ENCODE measurements around the gene SLC16A5. TPM values are rescaled to one million over a fixed set of nuclear protein-coding genes. Genes with fewer than 3 reads are reported as not detected.

The SLC16A5 gene
- total RNA-seq, 1 experiment from 2014 or later, result 17.1 TPM

- H4K91ac ChIP-seq (ENCODE audit: insufficient read length, low read depth, low read length), result no peak overlapping the region
- DNase-seq, result no peak
- H2BK12ac ChIP-seq (ENCODE audit: insufficient read length, low read depth, low read length), result no peak overlapping the region
- peak overlapping the region; percentile 66 for H3K9ac ChIP-seq (ENCODE audit: extremely low read depth, insufficient read length, low read length)
- H2BK15ac ChIP-seq (ENCODE audit: low read depth, low read length), result no peak overlapping the region
- peak overlapping the region; percentile 35 for H3K27ac ChIP-seq (ENCODE audit: insufficient read length, low read depth, low read length)
- Mint-ChIP-seq H3K27ac (peak overlapping the region; percentile 50 to 93 (median 89)), H3K36me3 (ENCODE audit: insufficient read depth in 1 of 3, low read depth in 3 of 3) (peaks cover 0 to 4% (median 2%) of the 10 kb centered on the region in 3 experiments; a peak in 4 of 7 replicates), H3K9me3 (no peaks in the 10 kb centered on the region), H3K4me1 (peaks cover 59% of the 10 kb centered on the region in 2 experiments), H3K4me3 (peak overlapping the region; percentile 63 to 79), H3K27me3 (ENCODE audit: low read depth) (no peaks in the 10 kb centered on the region)
- no peak overlapping the region for H3K4ac ChIP-seq (ENCODE audit: low read depth, low read length)
- H3K27me3 ChIP-seq (ENCODE audit: insufficient read depth, low read length), result no peaks in the 10 kb centered on the region
- H4K20me1 ChIP-seq (ENCODE audit: control insufficient read depth, insufficient read depth, insufficient read length), result no peaks in the 10 kb centered on the region
- no CpG with 5 or more reads among the region's 12 CpGs for WGBS (ENCODE audit: extremely low coverage, insufficient read length, low lambda C conversion rate)
- H2AK5ac ChIP-seq (ENCODE audit: insufficient read length, low read length), result no peak overlapping the region
- H4K5ac ChIP-seq (ENCODE audit: insufficient read length, low read depth, low read length), result no peak overlapping the region
- peaks cover 7% of the 10 kb centered on the region for H3K23me2 ChIP-seq (ENCODE audit: insufficient read length, low read depth, low read length, poor library complexity, severe bottlenecking)
- peak overlapping the region; percentile 49 for H3K4me2 ChIP-seq (ENCODE audit: insufficient read depth, insufficient read length, low read length)
- H3K14ac ChIP-seq (ENCODE audit: insufficient read depth, low read length), result peak overlapping the region; percentile 50; the same call in 1 of the 2 replicates
- H3K56ac ChIP-seq (ENCODE audit: insufficient read length, low read depth, low read length), result no peak overlapping the region
- peak overlapping the region; percentile 64 for H3K18ac ChIP-seq (ENCODE audit: insufficient read length, low read depth, low read length)
- no peak overlapping the region for H2AFZ ChIP-seq (ENCODE audit: low read length)
- no peaks in the 10 kb centered on the region; the same call in 1 of the 2 replicates for H3K79me2 ChIP-seq (ENCODE audit: insufficient read depth, low read length)
- no peak overlapping the region for H2BK120ac ChIP-seq (ENCODE audit: low read depth, low read length, poor library complexity, severe bottlenecking)
- H2BK5ac ChIP-seq (ENCODE audit: insufficient read length, low read length), result no peak overlapping the region
- no peaks in the 10 kb centered on the region for H3K79me1 ChIP-seq (ENCODE audit: insufficient read depth, low read depth, low read length, poor library complexity, severe bottlenecking)
- TF ChIP-seq CTCF (conservative IDR thresholded peaks at IDR 0.05), result no peak
- H2BK20ac ChIP-seq (ENCODE audit: low read depth, low read length, poor library complexity, severe bottlenecking), result no peak overlapping the region
- no peak overlapping the region for H3T11ph ChIP-seq (ENCODE audit: low read length)
- no peaks in the 10 kb centered on the region for H3K9me3 ChIP-seq (ENCODE audit: control insufficient read depth, low read depth, low read length)
- H3K4me1 ChIP-seq (ENCODE audit: insufficient read depth, low read length), result peaks cover 13% of the 10 kb centered on the region; the same call in 1 of the 2 replicates
- H4K8ac ChIP-seq (replicated peaks; ENCODE audit: insufficient read length, low read depth, low read length), result no peak overlapping the region
- H3K23ac ChIP-seq (ENCODE audit: insufficient read length, low read depth, low read length), result no peak overlapping the region
Measured at GRCh38 chr17:75087182-75087557, 584 bp upstream of the SLC16A5 start.
